Neural cell (in vitro differentiated cells): ENCODE results near the gene PLCH1. TPM values are rescaled to one million over a fixed set of nuclear protein-coding genes. Genes with fewer than 3 reads are reported as not detected.

Source experiments
- H2AFZ ChIP-seq: fragments of 200-600, 300-800 bp; sonication (generic), shearing (Covaris generic); 2 replicates; pipeline ENCODE4 v1.6.0; 2014; ENCODE audit warnings: low read depth, mild to moderate bottlenecking, antibody characterized with exemption, low read length, moderate library complexity
- H3F3A ChIP-seq: fragments of 200-600 bp; shearing (Covaris generic); 2 replicates; pipeline ENCODE4 v1.6.1; 2016; ENCODE audit warnings: mild to moderate bottlenecking, moderate library complexity, mixed read lengths, antibody characterized with exemption, low read length; ENCODE audit not compliant: insufficient read depth, poor library complexity, severe bottlenecking
- H3K27ac ChIP-seq: fragments of 200-600, 300-800 bp; sonication (generic), shearing (Covaris generic); 2 replicates; pipeline ENCODE4 v1.5.1; 2014; ENCODE audit warnings: mild to moderate bottlenecking, low read length, moderate library complexity
- H3K27me3 ChIP-seq: fragments of 300-800, 200-600 bp; sonication (generic), shearing (Covaris generic); 2 replicates; pipeline ENCODE4 v1.6.0; 2014; ENCODE audit warnings: mild to moderate bottlenecking, low read depth, low read length, moderate library complexity; ENCODE audit not compliant: insufficient read depth
- H3K36me3 ChIP-seq: fragments of 300-800, 200-600 bp; sonication (generic), shearing (Covaris generic); 2 replicates; pipeline ENCODE4 v1.5.1; 2014; ENCODE audit warnings: mild to moderate bottlenecking, antibody characterized with exemption, low read length, moderate library complexity; ENCODE audit not compliant: insufficient read depth
- H3K4me2 ChIP-seq: fragments of 300-800, 200-600 bp; sonication (generic), shearing (Covaris generic); 2 replicates; pipeline ENCODE4 v1.6.0; 2014; ENCODE audit warnings: mild to moderate bottlenecking, low read length
- H3K4me3 ChIP-seq: fragments of 300-800, 200-600 bp; sonication (generic), shearing (Covaris generic); 2 replicates; pipeline ENCODE4 v1.5.1; 2014; ENCODE audit warnings: mild to moderate bottlenecking, low read length, moderate library complexity
- H3K79me2 ChIP-seq: fragments of 200-600 bp; shearing (Covaris generic); replicated peaks from 2 replicates; pipeline ENCODE4 v1.6.0; 2014; ENCODE audit warnings: mild to moderate bottlenecking, low read length, moderate library complexity; ENCODE audit not compliant: insufficient read depth
- H3K9ac ChIP-seq: fragments of 300-800, 200-600 bp; sonication (generic), shearing (Covaris generic); 2 replicates; pipeline ENCODE4 v1.6.1; 2016; ENCODE audit warnings: mild to moderate bottlenecking, low read length, mixed read lengths
- H3K9me2 ChIP-seq: fragments of 200-600 bp; shearing (Covaris generic); 2 replicates; pipeline ENCODE4 v1.6.1; 2016; ENCODE audit warnings: mild to moderate bottlenecking, low read length, mixed read lengths; ENCODE audit not compliant: insufficient read depth
- H3K9me3 ChIP-seq: fragments of 200-600, 300-800 bp; sonication (generic), shearing (Covaris generic); 2 replicates; pipeline ENCODE4 v1.6.1; 2016; ENCODE audit warnings: mild to moderate bottlenecking, mixed run types, low read length, moderate library complexity, mixed read lengths
- H4K20me1 ChIP-seq: fragments of 200-600 bp; shearing (Covaris generic); 2 replicates; pipeline ENCODE4 v1.6.1; 2016; ENCODE audit warnings: mild to moderate bottlenecking, mixed run types; ENCODE audit not compliant: insufficient read depth
- CTCF ChIP-seq: fragments of 450-650 bp; IDR thresholded peaks from 2 replicates; pipeline ENCODE4 v1.5.1; 2014; ENCODE audit warnings: antibody characterized with exemption, mild to moderate bottlenecking, moderate library complexity; ENCODE audit not compliant: poor library complexity, severe bottlenecking
- EP300 ChIP-seq: fragments of 450-650 bp; conservative IDR thresholded peaks from 2 replicates; pipeline ENCODE4 v1.6.1; 2014; ENCODE audit warnings: antibody characterized with exemption, mild to moderate bottlenecking, moderate library complexity; ENCODE audit not compliant: poor library complexity, severe bottlenecking
- EZH2 ChIP-seq: fragments of 200-600, 300-800 bp; shearing (Covaris generic), sonication (generic); IDR thresholded peaks from 2 replicates; pipeline ENCODE4 v1.6.1; 2014; ENCODE audit warnings: antibody characterized with exemption, low read length, borderline replicate concordance, mild to moderate bottlenecking; ENCODE audit not compliant: insufficient read depth, poor library complexity, severe bottlenecking
- MXI1 ChIP-seq: fragments of 450-650 bp; conservative IDR thresholded peaks from 2 replicates; pipeline ENCODE4 v1.6.1; 2014; ENCODE audit warnings: antibody characterized with exemption, mild to moderate bottlenecking; ENCODE audit not compliant: poor library complexity, severe bottlenecking
- POLR2AphosphoS5 ChIP-seq: IDR thresholded peaks from 2 replicates; pipeline ENCODE4 v1.6.1; 2012
- RAD21 ChIP-seq: fragments of 450-650 bp; conservative IDR thresholded peaks from 2 replicates; pipeline ENCODE4 v1.6.1; 2014; ENCODE audit warnings: antibody characterized with exemption, mild to moderate bottlenecking, moderate library complexity
- REST ChIP-seq: IDR thresholded peaks from 2 replicates; pipeline ENCODE4 v1.6.1; 2012; ENCODE audit warnings: borderline replicate concordance
- SMC3 ChIP-seq: fragments of 450-650 bp; conservative IDR thresholded peaks from 2 replicates; pipeline ENCODE4 v1.6.1; 2014; ENCODE audit warnings: antibody characterized with exemption, mild to moderate bottlenecking, moderate library complexity; ENCODE audit not compliant: poor library complexity
- TAF1 ChIP-seq: IDR thresholded peaks from 2 replicates; pipeline ENCODE4 v1.6.1; 2012; ENCODE audit warnings: low read depth
- polyA plus RNA-seq: library from polyadenylated mRNA; depleted of rRNA; stranded (reverse); fragments of >200 nt; gene quantifications from 2 replicates; pipeline ENCODE4 v1.2.3, GENCODE V29; 2014

The PLCH1 gene
- polyA plus RNA-seq, 1 donor from 2014 or later, result 13.5 TPM

GRCh38 chr3:155426524-155427230, 318.2 kb downstream of the PLCH1 start:
- no peaks in the 10 kb centered on the region for H3K9me3 ChIP-seq
- H3K79me2 ChIP-seq, result no peaks in the 10 kb centered on the region
- H3F3A ChIP-seq, result no peaks in the 10 kb centered on the region
- H2AFZ ChIP-seq, result no peak overlapping the region
- H3K27me3 ChIP-seq, result no peaks in the 10 kb centered on the region
- TF ChIP-seq POLR2AphosphoS5, result no peak
- no peak for TF ChIP-seq CTCF
- no peak for TF ChIP-seq RAD21
- no peak for TF ChIP-seq REST
- TF ChIP-seq EZH2, result no peak
- no peak overlapping the region for H3K4me3 ChIP-seq
- H3K4me2 ChIP-seq, result no peak overlapping the region
- H3K9ac ChIP-seq, result no peak overlapping the region
- no peaks in the 10 kb centered on the region for H3K9me2 ChIP-seq
- no peak overlapping the region for H3K27ac ChIP-seq
- H4K20me1 ChIP-seq, result no peaks in the 10 kb centered on the region
- H3K36me3 ChIP-seq, result no peaks in the 10 kb centered on the region

- Histone ChIP-seq H3K27me3 (no peaks in the 10 kb centered on the region), H3K4me2 (no peak overlapping the region), H3K36me3 (no peaks in the 10 kb centered on the region), H3K9ac (no peak overlapping the region), H3K9me3 (no peaks in the 10 kb centered on the region), H3K27ac (no peak overlapping the region), H3K9me2 (no peaks in the 10 kb centered on the region), H2AFZ (no peak overlapping the region), H3F3A (no peaks in the 10 kb centered on the region), H3K4me3 (no peak overlapping the region), H4K20me1 (no peaks in the 10 kb centered on the region), H3K79me2 (no peaks in the 10 kb centered on the region)
- TF ChIP-seq EP300, result no peak
- no peak for TF ChIP-seq CTCF
- no peak for TF ChIP-seq POLR2AphosphoS5
- no peak for TF ChIP-seq MXI1
- no peak for TF ChIP-seq SMC3
- no peak for TF ChIP-seq EZH2
- no peak for TF ChIP-seq TAF1
- no peak for TF ChIP-seq RAD21
- TF ChIP-seq REST, result no peak
These were observed 319.5 kb downstream of the PLCH1 start for GRCh38 chr3:155425396-155425795.
